ENCODE results near the gene SH3BP5. TPM values are rescaled to one million over a fixed set of nuclear protein-coding genes. Genes with fewer than 3 reads are reported as not detected.

Gene SH3BP5
- total RNA-seq, 2 experiments from 2014 or later, result 2.0 to 2.4 TPM

DNA sequence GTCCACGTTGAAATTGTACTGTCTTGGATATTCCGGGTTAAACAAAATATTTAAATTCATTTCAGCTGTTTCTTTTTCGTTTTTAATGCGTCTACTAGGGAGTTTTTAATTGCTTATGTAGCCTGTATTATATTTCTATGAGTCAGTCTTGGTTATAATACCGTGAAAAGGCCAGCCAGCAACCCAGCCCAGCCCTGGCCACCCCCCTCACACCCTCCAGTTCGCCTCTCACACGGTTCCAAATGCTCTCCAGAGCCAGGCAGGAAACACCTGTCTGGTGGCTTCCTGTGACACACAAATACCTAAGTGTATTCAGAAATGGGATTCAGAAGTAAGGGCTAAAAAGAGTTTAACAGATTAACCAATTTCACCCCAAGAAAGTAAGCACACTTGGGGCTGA is 4.4 kb downstream of the SH3BP5 start:
- TF ChIP-seq CTCF (IDR thresholded peaks at IDR 0.05), result no peak
- peak; percentile 65 for DNase-seq
- Mint-ChIP-seq H3K36me3 (ENCODE audit: low read depth) (peaks cover 3% of the 10 kb centered on the region), H3K9me3 (no peaks in the 10 kb centered on the region), H3K27me3 (peaks cover 6% of the 10 kb centered on the region), H3K27ac (no peak overlapping the region), H3K4me1 (ENCODE audit: low read depth) (peaks cover 38% of the 10 kb centered on the region), H3K4me3 (no peak overlapping the region)
- POLR2A ChIA-PET, result no interaction called here
- ATAC-seq, result peak; percentile 58
- intact Hi-C loops (cut with micrococcal nuclease), result no loop called here
- CTCF ChIA-PET, result interaction anchor here (1.0 to 8.0 kb wide), 4 partner anchors 9 to 77 kb away, joined by 3 to 122 read pairs (median 16); no protein-coding TSS in a partner anchor

DNA sequence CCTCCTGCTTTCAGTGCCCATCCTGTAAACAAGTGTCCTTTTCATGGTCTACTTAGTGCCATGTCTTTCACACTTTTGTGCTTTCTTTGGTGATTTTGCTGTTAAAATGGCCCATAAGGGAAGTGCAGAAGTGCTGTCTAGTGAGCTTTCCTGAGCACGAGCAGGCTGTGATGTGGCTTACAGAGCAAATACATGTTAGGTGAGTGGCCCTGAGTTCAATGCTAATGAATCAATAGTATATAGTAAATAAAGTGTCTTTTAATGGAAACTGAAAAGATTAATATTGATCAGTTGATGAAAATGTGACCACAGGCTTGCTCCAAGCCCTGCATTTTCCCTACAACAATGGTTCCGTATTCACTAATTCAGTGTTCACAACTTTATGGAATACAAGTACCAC is 5.7 kb downstream of the SH3BP5 start:
- Mint-ChIP-seq H3K4me1 (ENCODE audit: low read depth) (peaks cover 33% of the 10 kb centered on the region), H3K27ac (no peak overlapping the region), H3K27me3 (peaks cover 6% of the 10 kb centered on the region), H3K9me3 (no peaks in the 10 kb centered on the region), H3K4me3 (no peak overlapping the region), H3K36me3 (ENCODE audit: low read depth) (peaks cover 3% of the 10 kb centered on the region)
- ChIA-PET CTCF (interaction anchor here (1.0 to 1.6 kb wide), 2 partner anchors 22 to 78 kb away, joined by 3 to 4 read pairs; no protein-coding TSS in a partner anchor), POLR2A (interaction anchor here (1.5 kb wide), 2 partner anchors 39 to 56 kb away, joined by 3 to 4 read pairs; no protein-coding TSS in a partner anchor)
- intact Hi-C loops (cut with micrococcal nuclease), result no loop called here
- TF ChIP-seq CTCF (IDR thresholded peaks at IDR 0.05), result no peak
- DNase-seq (no peak), ATAC-seq (no peak)

DNA sequence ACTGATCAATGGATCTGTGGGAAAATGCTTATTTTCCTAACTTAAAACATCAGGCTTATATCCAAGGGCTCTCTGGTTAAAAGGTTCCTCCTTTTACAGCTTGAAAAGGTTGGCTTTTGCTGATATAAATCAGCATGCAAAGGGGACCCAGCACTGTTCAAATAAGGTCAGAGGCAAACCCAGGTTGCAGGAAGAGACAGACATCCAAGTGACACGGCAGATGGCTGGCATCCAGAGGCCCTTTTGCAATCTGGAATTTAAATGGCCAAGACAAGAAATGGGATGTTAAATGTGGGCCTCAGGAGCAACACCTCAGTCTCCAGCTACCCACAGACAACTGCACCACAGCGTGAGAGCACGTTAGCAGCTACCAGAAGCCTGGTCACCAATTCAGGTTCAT is 6.3 kb downstream of the SH3BP5 start:
- ATAC-seq (no peak), DNase-seq (no peak)
- Mint-ChIP-seq H3K4me3 (no peak overlapping the region), H3K27me3 (peaks cover 6% of the 10 kb centered on the region), H3K27ac (no peak overlapping the region), H3K9me3 (no peaks in the 10 kb centered on the region), H3K36me3 (ENCODE audit: low read depth) (peaks cover 3% of the 10 kb centered on the region), H3K4me1 (ENCODE audit: low read depth) (peaks cover 30% of the 10 kb centered on the region)
- intact Hi-C loops (cut with micrococcal nuclease), result no loop called here
- no peak for TF ChIP-seq CTCF (IDR thresholded peaks at IDR 0.05)
- ChIA-PET POLR2A (interaction anchor here (1.5 kb wide), 3 partner anchors 11 to 55 kb away, joined by 3 to 5 read pairs (median 4); no protein-coding TSS in a partner anchor), CTCF (interaction anchor here (1.0 to 3.1 kb wide), 3 partner anchors 23 to 79 kb away, joined by 3 to 14 read pairs (median 4); no protein-coding TSS in a partner anchor)

DNA sequence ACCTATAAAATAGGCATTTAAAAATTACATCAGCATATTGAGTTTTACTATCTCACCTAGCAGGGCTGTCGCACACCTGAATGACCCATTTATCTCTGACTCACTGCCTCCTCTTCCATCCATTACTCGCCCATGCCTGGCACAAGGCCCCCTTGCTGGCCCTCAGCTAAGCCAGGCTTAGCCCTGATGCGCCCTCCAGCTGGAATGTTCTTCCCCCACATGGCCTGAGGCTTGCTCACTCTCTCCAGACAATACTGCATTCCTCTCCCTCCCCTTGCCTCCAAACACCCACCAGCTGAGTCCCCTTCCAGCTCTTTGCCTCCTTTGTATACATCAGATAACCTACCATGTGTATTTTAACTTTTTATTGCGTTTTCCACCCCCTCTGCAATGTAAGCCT is 7.2 kb downstream of the SH3BP5 start:
- ChIA-PET CTCF (interaction anchor here (1.6 to 3.1 kb wide), 2 partner anchors 58 to 80 kb away, joined by 4 to 14 read pairs; no protein-coding TSS in a partner anchor), POLR2A (interaction anchor here (1.5 kb wide), 3 partner anchors 10 to 55 kb away, joined by 3 to 5 read pairs (median 4); no protein-coding TSS in a partner anchor)
- intact Hi-C loops (cut with micrococcal nuclease), result no loop called here

More for the DNA sequence above, 7.2 kb downstream of the SH3BP5 start:
- peaks cover 2% of the 10 kb centered on the region for H3K27me3 Mint-ChIP-seq
- no peak overlapping the region for H3K27ac Mint-ChIP-seq
- peaks cover 3% of the 10 kb centered on the region for H3K36me3 Mint-ChIP-seq (ENCODE audit: low read depth)
- ATAC-seq, result no peak
- peaks cover 30% of the 10 kb centered on the region for H3K4me1 Mint-ChIP-seq (ENCODE audit: low read depth)
- H3K4me3 Mint-ChIP-seq, result no peak overlapping the region
- H3K9me3 Mint-ChIP-seq, result no peaks in the 10 kb centered on the region
- no peak for DNase-seq
- no peak for TF ChIP-seq CTCF (IDR thresholded peaks at IDR 0.05)
